ENCODE data around the gene PRSS36.
"Not testable (repeated sequence)": the region's sequence is repeated elsewhere in the genome, so short reads cannot be mapped to it uniquely, and the experiment has no call there.

PRSS36 gene

DNA sequence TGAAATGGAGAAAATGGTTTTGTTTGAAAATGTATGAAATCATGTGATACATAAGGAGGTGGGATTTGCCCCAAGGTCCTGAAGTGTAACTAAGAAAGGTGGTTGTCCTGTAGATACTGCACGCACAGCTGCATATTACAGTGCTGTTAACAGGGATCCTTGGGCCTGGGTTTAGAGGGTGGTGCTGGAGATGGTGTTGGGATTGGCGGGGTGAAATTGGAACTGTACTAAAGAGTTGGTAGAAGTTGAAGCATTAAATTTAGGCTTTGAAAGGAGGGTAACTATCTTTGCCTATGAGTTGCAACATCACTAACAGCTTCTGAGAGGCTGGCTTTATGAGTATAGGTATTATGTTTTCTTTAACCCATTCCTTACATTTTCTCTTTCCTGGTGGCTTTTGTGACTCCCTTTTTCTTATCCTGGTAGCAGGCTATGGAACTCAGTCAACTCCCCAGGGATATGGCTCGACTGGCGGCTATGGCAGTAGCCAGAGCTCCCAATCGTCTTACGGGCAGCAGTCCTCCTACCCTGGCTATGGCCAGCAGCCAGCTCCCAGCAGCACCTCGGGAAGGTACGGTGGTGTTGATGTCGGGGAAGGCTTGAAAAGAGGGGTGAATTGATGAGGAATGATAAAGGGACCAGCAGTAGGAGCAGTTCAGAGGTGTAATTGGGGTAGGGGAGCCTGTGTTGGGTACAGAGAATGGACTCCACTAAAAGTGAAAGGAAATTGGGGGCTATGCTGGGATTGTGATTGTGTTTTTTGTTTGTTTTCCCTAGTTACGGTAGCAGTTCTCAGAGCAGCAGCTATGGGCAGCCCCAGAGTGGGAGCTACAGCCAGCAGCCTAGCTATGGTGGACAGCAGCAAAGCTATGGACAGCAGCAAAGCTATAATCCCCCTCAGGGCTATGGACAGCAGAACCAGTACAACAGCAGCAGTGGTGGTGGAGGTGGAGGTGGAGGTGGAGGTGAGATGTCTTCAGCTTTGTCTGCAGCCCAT is 33.9 kb upstream of the PRSS36 start:
- peak; percentile 24 for DNase-seq (ENCODE audit: low spot score)

DNA sequence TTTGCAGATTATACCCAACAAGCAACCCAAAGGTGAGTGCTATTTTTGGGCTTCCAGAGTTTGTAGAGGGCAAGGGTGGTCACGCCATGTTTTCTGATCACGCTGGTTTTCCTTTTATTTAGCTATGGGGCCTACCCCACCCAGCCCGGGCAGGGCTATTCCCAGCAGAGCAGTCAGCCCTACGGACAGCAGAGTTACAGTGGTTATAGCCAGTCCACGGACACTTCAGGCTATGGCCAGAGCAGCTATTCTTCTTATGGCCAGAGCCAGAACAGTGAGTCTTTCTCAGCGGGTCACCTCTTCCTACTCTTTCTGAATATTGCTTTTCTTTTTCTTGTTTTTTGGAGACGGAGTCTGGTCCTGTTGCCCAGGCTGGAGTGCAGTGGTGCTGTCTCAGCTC is 32.5 kb upstream of the PRSS36 start:
- DNase-seq (ENCODE audit: low spot score), result peak; percentile 17

DNA sequence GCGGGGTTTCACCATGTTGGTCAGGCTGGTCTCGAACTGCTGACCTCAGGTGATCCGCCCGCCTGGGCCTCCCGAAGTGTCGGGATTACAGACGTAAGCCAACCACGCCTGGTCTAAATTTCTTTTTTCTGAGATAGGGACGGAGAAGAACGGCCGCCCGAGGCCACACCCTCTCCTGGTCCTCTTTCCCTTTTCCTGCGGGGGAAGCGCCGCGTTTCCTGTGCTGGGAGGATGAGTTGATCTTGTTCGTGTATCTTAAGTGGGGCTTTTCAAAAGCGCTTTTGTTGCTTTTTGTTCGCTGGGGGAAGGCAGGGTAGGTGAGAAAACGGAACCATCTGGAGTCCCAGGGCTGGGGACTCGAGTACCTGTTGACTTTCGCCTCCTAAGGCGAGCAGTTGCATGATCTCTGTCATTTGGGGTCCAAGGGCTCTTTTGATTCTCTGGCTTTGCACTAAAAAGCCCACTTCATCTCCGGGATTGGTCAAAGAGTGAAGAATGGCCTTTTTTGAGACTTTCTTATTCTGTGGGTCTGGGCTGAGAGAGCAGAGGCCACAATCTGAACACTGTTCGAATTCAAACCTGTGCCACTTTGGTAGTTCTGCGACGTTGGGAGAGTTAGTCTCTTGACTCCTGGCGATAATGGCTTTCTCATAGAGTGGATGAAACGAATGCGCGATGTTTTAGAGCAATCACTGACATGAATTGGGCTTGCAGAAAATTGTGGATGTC is 31.4 kb upstream of the PRSS36 start:
- DNase-seq (ENCODE audit: low spot score), result peak; percentile 51

DNA sequence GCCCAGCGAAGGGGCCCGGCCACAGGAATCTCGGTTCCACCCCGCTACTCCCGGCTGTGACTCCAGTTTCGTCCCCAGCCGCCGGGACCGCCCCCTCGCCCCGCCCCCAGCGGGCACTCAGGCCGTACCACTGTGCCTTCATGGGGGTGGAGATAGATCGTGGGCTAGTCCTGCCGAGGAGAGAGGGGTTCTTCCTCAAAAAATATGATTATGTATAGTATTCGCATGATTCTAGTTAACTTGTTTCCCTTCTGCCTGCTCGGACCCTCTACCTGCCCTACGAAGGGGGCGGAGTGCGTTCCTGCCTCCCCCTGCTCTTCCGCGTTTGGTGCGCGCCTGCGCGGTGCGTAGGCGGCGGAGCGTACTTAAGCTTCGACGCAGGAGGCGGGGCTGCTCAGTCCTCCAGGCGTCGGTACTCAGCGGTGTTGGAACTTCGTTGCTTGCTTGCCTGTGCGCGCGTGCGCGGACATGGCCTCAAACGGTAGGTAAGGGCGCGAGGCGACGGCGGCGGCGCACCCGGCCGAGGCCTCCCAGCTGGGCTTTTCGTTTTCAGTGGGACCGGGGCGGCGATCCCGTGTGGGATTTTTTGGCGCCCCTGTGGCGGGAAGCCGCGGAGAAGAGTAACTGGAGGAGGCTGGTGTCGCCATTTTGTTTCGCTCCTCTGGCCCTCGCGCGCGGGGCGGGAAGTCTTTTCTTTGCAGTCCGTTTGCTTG is 30.0 kb upstream of the PRSS36 start, which contains the start of gene FUS:
Gene FUS (plus strand): TSS at position 393 of the 713 bp plus-strand sequence. CDS start 76 bp downstream, at position 469.
- DNase-seq (ENCODE audit: low spot score), result peak; percentile 90

DNA sequence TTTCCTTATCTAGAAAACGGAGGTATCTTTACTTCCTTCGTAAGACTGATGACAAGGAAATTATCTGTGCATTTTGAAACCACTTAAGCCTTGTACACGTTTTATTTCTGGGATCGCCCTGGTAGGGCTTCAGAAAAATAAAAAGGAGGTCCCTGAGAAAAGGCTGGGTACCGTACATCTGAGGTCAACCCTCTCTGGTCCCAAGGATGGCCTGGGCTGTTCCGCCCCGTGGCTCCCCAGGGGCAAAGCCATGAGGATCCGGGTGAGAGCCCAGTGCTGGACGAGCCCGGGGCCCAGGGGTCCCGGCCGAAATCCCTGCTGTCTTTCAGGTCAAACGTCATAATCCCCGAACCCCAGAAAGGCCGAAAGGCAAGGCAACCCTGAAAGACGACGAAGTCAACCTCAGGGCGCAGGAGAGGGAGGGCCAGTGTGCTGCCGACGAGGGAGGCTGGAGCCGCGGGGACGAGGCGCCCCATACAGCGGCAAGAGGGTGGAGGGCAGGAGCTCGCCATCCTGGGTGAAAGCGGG is 29.4 kb upstream of the PRSS36 start:
- no peak for DNase-seq (ENCODE audit: low spot score)

DNA sequence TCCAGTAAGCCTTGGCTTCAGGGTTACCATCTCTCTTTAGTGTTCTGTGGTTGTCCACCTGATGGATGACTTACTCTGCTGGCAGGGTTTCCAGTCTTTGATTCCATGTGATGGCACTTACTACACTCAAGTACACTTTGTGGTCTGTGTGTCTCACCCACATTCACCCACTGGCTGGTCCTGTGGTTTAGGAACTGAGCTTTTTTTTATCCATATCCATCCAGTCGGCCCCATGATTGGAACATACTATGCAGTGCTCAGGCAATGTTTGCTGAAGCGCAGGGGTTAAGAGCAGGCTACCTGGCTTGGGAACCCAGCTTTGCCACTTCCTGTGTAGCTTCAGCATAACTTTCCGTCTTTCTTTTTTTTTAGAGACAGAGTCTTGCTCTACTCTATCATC is 27.3 kb upstream of the PRSS36 start:
- DNase-seq (ENCODE audit: low spot score), result no peak

DNA sequence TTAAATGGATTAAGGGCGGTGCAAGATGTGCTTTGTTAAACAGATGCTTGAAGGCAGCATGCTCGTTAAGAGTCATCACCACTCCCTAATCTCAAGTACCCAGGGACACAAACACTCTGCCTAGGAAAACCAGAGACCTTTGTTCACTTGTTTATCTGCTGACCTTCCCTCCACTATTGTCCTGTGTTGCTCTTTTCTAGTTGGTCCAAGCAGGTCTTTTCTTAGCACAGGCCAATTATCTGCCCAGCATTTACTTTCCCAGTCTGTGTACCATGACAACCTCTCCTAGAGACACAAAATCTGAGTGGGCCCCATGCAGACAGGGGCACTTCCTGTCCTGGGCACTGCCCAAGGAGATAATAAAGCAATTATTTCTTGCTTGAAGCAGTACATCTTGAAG is 20.2 kb upstream of the PRSS36 start:
- DNase-seq (ENCODE audit: low spot score), result not testable (repeated sequence)

DNA sequence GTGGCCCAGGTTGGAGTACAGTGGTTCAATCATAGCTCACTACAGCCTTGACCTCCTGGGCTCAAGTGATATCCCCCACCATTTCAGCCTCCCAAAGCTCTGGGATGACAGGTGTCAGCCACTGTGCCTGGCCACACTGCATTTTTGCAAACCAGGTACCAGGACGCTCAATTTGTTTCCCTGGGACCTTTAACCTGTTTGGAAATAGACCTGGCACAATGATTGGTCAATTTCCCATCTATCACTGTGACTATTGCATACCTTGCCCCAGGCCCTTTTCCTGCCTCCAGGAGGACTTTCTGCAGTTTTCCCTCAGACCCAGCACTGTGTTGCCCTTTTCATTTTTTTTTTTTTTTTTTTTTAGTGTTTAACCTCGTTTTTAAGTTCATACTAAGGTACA is 19.0 kb upstream of the PRSS36 start:
- no peak for DNase-seq (ENCODE audit: low spot score)

DNA sequence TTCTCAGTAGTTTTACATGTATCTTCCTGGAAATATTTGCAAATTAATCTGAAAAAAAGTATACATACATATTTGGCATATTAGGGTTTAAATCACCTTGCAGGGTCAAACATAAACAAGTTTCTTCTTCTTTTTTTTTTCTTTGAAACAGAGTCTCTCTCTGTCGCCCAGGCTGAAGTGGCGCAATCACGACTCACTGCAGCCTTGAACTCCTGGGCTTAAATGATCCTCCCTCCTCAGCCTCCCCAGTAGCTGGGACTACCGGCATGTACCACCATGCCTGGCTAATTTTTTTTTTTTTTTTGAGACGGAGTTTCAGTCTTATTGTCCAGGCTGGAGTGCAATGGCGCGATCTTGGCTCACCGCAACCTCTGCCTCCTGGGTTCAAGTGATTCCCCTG is 17.4 kb upstream of the PRSS36 start:
- no peak for DNase-seq (ENCODE audit: low spot score)

DNA sequence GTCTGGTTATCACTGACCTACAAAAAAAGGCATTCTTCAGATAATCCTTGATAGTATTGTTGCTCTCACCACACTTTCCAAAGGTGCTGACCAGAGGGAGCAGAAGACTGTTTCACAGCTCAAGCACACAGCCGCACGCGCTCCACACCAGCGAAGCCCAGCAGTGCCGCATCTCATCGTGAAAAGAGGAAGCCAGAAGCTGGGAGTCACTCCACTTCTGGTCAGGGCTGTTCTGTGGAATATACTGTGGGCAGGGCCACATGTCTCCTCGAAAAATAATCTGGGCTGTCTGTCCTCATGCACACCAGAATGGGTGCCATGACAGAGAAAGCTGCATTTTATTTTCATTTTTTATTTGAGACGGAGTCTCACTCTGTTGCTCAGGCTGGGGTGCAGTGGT is 7.3 kb upstream of the PRSS36 start:
- DNase-seq (ENCODE audit: low spot score), result peak; percentile 47

DNA sequence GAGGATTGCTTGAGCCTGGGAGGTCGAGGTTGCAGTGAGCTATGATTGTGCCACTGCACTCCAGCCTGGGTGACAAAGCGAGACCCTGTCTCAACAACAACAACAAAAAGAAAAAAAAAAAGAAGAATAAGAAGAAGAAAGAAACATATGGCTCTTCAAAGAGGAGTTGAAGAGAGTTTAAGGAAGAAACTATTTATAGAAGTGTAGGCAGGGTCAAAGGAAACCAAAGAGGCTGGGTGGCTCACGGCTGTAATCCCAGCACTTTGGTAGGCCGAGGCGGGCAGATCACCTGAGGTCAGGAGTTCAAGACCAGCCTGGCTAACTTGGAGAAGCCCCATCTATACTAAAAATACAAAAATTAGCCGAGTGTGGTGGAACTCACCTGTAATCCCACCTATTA is 1.1 kb upstream of the PRSS36 start:
- DNase-seq (ENCODE audit: low spot score), result not testable (repeated sequence)

DNA sequence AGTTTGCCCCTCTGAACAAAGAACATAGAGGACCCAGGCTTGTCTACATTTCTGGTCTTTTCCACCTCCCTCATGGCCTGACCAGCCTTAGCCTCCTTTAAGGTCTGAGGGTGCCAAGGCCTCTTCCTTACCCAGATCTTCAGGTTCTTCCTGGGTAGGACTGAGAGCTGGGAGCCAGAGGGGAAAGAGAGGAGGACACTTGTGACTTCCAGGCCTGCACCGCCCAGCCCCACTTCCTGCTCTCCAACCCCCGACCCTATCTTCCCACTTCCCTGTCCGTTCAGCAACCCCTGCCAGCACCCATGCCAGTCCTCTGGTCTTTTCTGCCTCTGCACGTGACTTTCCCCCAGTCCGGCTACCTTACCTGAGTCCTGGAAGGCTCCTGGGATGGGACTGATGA is 534 bp downstream of the PRSS36 start:
- no peak for DNase-seq (ENCODE audit: low spot score)

DNA sequence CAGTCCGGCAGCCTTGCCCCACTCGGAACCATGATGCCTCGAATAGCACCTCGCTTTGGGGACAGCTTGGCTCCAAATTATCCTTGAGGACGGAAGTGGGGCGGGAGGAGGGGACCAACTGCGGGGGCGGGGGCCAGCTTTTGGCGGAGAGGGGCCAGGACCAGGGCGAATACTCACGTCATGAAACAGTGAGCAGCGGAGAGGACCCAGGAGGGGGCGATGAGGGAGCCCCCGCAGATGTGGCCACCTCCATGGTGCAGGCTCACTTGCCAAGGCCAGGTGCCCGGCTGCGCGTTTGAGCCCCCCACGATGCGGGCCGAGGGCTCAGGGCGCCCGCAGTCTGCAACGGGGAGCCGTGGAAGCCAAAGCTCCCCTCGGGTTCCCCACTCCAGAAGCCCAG is 970 bp downstream of the PRSS36 start:
- DNase-seq (ENCODE audit: low spot score), result no peak

DNA sequence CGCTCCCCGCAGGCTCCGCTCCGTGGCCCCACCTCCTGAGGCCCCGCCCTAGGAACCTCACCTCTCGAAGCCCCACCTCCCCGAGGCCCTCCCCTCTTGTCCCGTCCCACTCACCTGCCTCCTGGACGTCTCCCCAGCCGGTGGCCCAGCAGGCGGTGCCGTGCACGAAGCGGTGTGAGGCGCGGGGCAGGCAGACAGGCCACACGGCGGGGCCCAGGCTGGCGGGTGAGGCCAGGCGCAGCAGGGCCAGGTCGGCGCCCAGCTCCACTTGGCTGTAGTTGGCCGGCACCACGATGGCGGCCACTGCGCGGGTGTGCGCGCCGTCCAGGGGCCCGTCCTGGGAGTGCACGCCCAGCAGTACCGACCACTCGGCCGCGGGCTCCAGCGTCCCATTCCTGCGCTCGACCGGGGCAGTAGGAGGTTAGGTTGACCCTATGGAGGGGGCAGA is 1.6 kb downstream of the PRSS36 start:
- DNase-seq (ENCODE audit: low spot score), result no peak

DNA sequence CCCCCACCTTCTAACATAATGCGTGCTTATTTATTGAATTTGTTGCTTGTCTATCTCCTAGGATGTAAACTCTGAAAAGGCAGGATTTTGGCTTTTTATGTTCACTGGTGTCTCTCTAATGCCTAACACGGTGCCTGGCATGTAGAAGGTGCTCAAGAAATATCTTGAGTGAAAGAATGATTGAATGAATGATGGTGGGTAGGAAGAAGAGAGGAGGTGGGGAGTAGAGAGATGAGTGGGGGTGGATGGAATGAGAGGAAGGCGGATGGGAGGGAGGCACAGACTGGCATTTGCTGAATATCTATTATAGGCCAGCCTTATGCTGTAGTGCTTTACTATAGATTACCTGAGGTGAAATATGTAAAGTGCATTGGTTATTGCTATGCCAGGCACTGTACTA is 2.3 kb downstream of the PRSS36 start:
- no peak for DNase-seq (ENCODE audit: low spot score)

DNA sequence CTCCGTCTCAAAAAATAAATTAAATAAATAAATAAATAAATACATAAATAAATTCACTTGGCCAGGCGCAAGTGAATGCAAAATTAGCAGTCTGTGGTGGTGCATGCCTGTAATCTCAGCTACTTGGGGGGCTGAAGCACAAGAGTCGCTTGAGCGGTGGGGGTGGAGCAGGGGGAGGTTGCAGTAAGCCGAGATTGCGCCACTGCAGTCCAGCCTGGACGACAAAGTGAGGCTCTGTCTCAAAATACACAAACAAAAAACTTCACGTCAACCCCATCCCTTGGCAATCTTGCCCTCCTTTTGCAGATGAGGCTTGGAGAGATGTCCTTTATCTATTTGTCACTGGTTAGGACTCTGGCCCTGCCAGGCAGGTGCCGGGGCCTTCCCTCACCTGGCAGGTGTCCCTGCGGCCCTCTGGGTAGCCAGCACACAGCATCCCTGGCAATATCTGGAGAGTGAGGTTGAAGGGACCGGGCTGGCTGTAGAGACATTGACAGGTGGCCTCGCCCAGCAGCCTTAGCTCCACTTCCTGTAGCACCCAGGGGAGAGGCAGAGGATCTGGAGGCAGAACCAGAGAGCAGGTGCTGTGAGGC is 4.4 kb downstream of the PRSS36 start:
- DNase-seq (ENCODE audit: low spot score), result no peak

DNA sequence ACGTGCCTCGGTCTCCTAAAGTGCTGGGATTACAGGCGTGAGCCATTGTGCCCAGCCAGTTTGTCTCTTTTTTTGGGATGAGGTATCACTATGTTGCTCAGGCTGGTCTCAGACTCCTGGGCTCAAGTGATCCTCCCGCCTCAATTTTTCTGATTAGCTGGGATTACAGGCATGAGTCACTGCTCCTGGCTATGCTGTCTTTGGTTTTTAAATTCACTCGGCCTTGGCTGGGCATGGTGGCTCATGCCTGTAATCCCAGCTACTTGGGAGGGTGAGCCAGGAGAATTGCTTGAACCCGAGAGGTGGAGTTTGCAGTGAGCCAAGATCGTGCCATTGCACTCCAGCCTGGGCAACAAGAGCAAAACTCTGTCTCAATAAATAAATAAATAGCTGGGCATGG is 5.4 kb downstream of the PRSS36 start:
- not testable (repeated sequence) for DNase-seq (ENCODE audit: low spot score)

DNA sequence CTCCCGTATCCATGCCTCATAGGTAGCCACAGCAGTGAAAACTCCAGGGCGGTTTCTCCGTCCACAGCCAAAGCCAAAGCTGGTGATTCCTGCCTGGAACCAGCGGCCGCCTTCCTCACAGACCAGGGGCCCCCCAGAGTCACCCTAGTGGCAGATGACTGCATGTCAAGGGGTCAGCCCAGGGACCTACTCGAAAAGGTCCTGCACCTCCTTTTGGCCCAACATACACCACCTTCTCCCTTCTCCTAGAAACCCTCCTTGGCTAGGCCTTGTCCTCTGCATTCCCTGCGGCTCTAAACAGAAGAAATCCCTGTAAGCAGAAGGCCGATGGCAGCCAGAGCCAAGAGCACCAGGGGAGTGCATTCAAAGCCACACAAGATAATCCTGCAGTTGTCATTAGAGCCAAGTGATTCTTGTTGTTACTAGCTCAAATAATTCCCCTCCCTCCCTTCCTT is 6.1 kb downstream of the PRSS36 start:
- no peak for DNase-seq (ENCODE audit: low spot score)

DNA sequence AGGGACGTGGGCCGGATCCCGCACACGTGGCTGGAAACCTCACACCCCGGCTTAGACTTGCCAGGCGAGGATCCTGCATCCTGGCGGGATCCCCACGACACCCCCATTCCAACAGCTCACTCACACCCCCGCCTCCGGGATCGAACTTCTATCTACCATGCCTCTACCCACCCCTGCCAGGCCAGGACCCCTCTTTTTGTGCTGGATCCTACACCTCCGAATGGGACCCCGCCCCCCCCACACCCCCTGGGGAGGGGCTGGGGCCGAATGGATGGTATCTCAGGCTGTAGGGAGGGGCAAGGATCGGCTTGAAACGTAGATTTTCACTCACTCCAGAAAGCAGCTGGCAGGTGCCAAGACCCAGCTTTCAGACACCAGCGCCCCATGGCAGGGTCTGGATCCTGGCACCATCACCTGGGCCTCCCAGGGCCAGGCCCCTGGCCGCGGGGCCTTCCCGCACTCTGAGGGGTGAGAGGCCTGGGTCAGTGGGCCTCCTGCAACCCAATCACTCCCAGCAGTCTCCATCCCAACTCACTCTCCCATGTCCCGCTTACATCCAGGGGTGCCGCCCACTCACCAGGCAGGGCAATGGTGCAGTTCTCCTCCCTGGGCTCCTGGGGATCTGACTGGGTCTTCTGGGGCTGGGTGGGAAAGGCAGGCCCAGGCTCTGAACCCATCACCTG is 6.7 kb downstream of the PRSS36 start:
- no peak for DNase-seq (ENCODE audit: low spot score)

DNA sequence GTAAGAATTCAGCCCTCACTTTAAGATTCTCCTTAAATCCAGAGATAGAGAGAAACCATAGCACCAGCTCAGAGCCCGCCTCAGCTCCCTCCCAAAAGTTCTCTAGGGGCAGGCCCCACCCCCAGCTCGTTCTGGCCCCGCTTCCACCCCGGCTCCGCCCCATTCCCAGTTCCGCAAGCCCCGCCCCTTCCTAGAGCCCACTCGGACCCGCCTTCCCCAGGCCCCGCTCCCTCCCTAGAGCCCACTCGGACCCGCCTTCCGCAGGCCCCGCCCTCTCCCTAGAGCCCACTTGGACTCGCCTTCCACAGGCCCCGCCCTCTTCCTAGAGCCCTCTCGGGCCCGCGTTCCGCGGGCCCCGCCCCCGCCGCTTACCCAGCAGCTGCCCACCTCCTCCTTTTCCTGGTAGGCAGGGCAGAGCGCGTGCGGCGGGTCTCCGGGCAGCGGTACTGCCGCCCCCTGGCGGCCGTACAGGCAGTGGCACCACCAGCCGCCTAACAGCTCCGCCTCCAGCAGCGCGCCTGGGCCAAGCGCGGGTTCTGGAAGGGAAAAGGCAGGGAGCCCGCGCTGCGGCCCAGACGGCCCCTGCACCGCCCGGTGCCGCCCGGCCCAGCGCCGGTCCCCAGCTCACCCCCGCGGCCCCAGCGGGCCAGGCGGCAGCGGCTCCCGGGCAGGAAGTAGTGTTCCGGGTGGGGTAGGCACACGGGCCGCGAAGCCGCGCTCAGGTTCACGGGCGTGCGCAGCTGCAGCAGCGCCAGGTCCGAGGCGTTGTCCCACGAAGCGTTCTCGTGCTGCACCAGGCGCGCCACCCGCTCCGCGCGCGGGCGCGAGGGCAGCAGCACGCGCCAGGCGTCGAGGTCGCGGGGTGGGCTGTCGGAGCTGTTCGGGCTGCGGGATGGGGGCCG is 7.5 kb downstream of the PRSS36 start:
- peak; percentile 99 for DNase-seq (ENCODE audit: low spot score)

Data from NAMALWA (cell line).